ENCODE results near the gene TMF1. TPM values are rescaled to one million over a fixed set of nuclear protein-coding genes. Genes with fewer than 3 reads are reported as not detected.

Gene TMF1
- total RNA-seq, 4 donors from 2014 or later: 36.8 to 49.5 (median 47.1) TPM

DNA sequence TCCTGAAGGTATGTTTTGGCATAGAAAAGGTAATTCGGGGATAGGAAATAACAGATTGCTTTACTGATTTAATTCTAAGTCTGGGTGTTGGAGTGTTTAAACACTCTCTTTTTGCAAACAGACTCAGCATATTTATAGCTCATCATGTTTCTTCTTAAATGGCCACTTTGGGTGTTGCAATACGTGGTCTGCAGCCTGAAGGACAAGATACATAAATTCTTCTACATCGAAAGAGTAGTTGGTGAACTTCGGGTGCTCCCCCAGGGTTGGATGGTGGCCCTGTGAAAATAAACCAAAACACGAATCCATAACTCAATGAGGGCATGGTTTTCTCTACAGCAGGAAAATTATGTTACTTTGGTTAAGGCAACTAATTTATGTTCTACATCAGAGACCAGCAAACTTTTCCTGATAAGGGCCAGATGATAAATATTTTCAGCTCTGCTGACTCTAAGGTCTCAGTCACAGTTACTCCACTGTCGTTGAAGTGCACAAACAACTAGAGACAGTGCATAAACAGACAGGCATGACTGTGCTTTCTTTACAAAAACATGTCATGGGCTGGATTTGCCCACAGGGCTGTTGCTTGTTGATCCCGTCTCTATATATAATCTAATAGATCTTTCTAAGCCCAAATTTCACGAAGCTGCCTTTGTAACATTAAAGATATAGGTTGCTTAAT is 74.5 kb downstream of the TMF1 start:
- H3K27ac ChIP-seq: no peak overlapping the region
- TF ChIP-seq, protein P1, sequence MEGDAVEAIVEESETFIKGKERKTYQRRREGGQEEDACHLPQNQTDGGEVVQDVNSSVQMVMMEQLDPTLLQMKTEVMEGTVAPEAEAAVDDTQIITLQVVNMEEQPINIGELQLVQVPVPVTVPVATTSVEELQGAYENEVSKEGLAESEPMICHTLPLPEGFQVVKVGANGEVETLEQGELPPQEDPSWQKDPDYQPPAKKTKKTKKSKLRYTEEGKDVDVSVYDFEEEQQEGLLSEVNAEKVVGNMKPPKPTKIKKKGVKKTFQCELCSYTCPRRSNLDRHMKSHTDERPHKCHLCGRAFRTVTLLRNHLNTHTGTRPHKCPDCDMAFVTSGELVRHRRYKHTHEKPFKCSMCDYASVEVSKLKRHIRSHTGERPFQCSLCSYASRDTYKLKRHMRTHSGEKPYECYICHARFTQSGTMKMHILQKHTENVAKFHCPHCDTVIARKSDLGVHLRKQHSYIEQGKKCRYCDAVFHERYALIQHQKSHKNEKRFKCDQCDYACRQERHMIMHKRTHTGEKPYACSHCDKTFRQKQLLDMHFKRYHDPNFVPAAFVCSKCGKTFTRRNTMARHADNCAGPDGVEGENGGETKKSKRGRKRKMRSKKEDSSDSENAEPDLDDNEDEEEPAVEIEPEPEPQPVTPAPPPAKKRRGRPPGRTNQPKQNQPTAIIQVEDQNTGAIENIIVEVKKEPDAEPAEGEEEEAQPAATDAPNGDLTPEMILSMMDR (IDR thresholded peaks at IDR 0.05): no peak
- TF ChIP-seq POLR2A (IDR thresholded peaks at IDR 0.05): no peak
- no peaks in the 10 kb centered on the region for H3K27me3 ChIP-seq
- H3K4me1 ChIP-seq: no peaks in the 10 kb centered on the region
- H3K36me3 ChIP-seq: peaks cover 0 to 42% (median 0%) of the 10 kb centered on the region in 3 donors
- no peaks in the 10 kb centered on the region for H3K9me3 ChIP-seq
- DNase-seq: no peak
- no peak overlapping the region for H3K4me3 ChIP-seq

DNA sequence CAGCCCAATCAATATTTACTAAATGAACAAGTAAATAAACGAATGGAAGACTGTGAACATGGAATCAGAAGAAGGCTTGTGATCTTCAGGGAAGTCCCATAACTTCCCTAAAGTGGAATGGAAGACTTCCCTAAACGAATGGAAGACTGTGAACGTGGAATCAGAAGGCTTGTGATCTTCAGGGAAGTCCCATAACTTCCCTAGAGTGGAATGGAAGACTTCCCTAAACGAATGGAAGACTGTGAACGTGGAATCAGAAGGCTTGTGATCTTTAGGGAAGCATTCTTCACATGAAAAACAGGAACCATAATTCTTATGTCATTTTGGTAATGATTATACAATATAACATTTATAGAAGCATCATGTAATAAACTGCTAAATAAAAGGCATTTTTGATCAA is 77.4 kb downstream of the TMF1 start:
- Histone ChIP-seq H3K27me3 (no peaks in the 10 kb centered on the region), H3K36me3 (peaks cover 0 to 18% (median 0%) of the 10 kb centered on the region in 3 donors), H3K4me3 (no peak overlapping the region), H3K4me1 (no peaks in the 10 kb centered on the region), H3K9me3 (no peaks in the 10 kb centered on the region), H3K27ac (no peak overlapping the region)
- no peak for DNase-seq
- no peak for TF ChIP-seq POLR2A (IDR thresholded peaks at IDR 0.05)
- TF ChIP-seq, protein P1 (IDR thresholded peaks at IDR 0.05): no peak

DNA sequence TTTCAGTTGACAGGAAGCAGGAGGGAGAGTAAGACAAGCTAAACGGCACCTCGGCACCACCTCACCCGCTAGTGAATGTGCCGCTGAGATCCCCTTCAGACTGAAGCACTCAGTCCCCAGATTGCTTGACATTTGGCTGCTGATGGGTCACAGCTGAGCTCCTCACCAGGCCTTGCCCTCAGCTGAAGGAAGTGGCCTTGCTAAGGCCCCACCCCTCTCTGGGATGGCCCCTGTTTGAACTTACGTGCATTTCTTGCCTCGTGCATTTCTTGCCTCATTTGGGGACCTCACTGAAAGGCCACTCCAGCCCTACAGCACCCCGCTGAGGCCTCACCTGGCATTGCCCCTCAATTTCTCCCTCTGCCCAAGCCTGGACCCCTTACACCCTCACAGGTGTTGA is 78.5 kb downstream of the TMF1 start:
- peaks cover 0 to 11% (median 0%) of the 10 kb centered on the region in 3 donors for H3K36me3 ChIP-seq
- no peaks in the 10 kb centered on the region for H3K4me1 ChIP-seq
- DNase-seq: no peak
- no peak overlapping the region for H3K4me3 ChIP-seq
- TF ChIP-seq, protein P1 (IDR thresholded peaks at IDR 0.05): no peak
- TF ChIP-seq POLR2A (IDR thresholded peaks at IDR 0.05): no peak
- no peak overlapping the region for H3K27ac ChIP-seq
- H3K9me3 ChIP-seq: no peaks in the 10 kb centered on the region
- no peaks in the 10 kb centered on the region for H3K27me3 ChIP-seq

DNA sequence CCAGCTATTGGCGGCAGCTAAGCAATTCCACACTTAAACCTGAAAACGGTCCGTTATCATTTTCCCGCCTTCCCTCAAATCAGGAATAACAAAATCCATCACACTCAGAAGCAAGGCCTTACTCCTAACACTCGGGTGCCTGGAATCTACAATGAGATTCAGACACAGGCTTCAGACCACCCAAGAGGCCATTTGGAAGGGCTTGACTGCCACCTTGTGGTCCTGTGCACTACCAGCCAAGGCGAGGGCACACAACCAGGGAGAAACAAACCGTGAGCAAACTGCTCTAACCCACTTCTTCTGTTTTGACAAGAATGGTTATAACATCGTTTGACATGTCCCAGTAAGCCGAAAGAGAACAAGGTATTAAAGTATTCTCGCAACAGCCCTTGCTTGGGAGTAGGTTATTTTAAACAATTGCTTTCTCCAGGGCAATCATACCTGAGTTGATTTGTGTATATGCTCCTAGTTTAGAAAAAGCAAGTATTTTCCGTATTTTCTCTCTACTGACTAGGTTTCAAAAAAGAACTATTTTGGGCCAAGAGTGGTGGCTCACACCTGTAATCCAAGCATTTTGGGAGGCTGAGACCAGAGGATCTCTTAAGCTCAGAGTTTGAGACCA is 79.7 kb downstream of the TMF1 start:
- TF ChIP-seq POLR2A (IDR thresholded peaks at IDR 0.05): no peak
- TF ChIP-seq, protein P1 (IDR thresholded peaks at IDR 0.05): peak in 4 of 6 experiments; percentile 37 to 47 (median 44)
- Histone ChIP-seq H3K4me1 (no peaks in the 10 kb centered on the region), H3K4me3 (no peak overlapping the region), H3K9me3 (no peaks in the 10 kb centered on the region), H3K27me3 (no peaks in the 10 kb centered on the region), H3K36me3 (peaks cover 0 to 9% (median 0%) of the 10 kb centered on the region in 3 donors), H3K27ac (no peak overlapping the region)
- no peak for DNase-seq

Small RNA genes within 50 kb of the gene (small RNA-seq; reads per million reads assigned to genes)
- 0 to 0.13 reads per million in 2 donors for gene MIR3136

Other genes starting within 250 kb of the TMF1 start
- not detected for gene TAFA4, start 119.8 kb downstream of the TMF1 start, total RNA-seq
- 10 to 100 TPM; 11.4 to 38.0 (median 17.8) TPM for gene EOGT, start 38.6 kb downstream of the TMF1 start, total RNA-seq
- gene UBA3, start 28.0 kb upstream of the TMF1 start, total RNA-seq: 10 to 100 TPM; 28.9 to 64.5 (median 59.8) TPM
- gene ARL6IP5, start 32.6 kb upstream of the TMF1 start, total RNA-seq: 10 to 100 TPM; 51.0 to 92.5 (median 82.4) TPM
- gene LMOD3, start 70.3 kb upstream of the TMF1 start, total RNA-seq: not detected

Measured in Peyer's patch (tissue), 4 donors.